ENCODE measurements around the gene OBP2A.

OBP2A gene

DNA sequence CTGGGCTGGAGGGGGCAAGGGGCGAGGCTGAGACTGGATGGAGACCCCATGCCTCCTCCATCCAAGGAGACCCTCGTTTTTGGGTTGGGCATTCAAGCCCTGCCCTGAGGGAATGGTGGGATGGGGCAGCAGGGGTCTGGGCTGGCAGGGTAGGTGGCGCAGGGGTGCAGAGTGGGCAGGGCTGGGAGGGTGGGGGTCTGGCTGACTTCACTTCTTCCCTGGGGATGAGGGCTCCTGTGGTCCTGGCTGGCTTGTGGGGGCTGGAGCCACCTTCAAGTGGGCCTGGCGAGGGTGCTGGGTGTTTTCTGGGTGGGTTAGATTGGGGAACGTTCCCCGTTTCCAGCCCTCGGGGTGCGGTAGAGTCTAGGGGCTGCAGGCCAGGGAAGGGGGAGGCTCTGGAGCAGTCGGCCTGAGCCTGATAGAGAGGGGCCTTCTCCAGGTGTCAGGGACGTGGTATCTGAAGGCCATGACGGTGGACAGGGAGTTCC, 24.3 kb upstream of the OBP2A start:
- TF ChIP-seq, protein P1, sequence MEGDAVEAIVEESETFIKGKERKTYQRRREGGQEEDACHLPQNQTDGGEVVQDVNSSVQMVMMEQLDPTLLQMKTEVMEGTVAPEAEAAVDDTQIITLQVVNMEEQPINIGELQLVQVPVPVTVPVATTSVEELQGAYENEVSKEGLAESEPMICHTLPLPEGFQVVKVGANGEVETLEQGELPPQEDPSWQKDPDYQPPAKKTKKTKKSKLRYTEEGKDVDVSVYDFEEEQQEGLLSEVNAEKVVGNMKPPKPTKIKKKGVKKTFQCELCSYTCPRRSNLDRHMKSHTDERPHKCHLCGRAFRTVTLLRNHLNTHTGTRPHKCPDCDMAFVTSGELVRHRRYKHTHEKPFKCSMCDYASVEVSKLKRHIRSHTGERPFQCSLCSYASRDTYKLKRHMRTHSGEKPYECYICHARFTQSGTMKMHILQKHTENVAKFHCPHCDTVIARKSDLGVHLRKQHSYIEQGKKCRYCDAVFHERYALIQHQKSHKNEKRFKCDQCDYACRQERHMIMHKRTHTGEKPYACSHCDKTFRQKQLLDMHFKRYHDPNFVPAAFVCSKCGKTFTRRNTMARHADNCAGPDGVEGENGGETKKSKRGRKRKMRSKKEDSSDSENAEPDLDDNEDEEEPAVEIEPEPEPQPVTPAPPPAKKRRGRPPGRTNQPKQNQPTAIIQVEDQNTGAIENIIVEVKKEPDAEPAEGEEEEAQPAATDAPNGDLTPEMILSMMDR (IDR thresholded peaks at IDR 0.05; ENCODE audit: extremely low read depth, missing control alignments) = no peak
- DNase-seq (ENCODE audit: low spot score) = no peak

DNA sequence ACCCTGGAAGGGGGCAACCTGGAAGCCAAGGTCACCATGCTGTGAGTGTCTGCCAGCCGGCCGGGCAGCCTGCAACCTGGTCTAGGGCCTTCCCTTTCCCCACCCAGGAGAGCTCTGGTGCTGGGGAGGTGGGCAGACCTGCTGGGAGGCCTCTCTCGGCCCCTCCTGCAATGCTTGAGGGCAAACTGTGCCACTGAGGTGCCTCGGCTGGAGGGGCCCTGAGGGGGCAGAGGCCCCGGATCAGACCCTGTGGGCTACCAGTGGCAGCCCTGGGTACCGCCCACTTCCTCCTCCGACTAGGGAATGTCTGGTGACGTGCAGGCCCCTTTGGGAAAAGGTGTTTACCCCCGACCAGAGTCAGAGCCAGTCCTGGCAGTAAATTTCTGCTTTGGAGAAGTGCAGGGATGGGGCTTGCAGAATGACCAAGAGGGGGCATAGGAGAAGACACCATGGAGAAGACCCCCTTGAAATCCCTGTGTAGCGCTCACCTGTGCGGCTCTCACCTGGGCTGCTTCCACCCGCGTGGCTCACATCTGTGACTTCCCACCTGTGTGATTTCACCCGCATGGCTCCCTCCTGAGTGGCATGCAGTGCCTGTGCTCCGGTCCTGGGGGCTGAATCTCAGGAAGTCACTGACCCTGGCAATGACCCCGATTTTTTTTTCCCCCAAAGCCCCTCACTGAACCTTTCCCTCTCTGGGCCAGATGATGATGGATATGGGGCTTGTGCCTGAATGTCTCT, 23.6 kb upstream of the OBP2A start:
- DNase-seq (ENCODE audit: low spot score) = no peak
- TF ChIP-seq, protein P1 (IDR thresholded peaks at IDR 0.05; ENCODE audit: extremely low read depth, missing control alignments) = no peak

DNA sequence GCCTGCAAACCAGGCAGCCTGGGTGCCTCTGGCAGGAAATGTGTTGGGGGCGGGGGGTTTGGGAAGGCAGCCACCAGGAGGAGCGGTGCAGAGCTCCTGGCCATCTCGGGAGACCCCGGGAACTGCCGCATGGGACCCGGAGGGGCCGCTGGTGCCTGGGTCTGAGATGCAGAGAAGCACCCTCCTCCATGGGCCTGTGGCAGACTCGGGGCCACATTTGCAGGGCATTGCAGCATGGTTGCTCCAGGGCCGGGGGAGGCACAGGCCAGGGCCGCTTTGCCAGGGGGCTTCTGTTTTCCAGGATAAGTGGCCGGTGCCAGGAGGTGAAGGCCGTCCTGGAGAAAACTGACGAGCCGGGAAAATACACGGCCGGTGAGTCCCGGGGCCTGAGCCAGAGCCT, 23.0 kb upstream of the OBP2A start:
- no peak for DNase-seq (ENCODE audit: low spot score)
- TF ChIP-seq, protein P1 (IDR thresholded peaks at IDR 0.05; ENCODE audit: extremely low read depth, missing control alignments) = no peak

DNA sequence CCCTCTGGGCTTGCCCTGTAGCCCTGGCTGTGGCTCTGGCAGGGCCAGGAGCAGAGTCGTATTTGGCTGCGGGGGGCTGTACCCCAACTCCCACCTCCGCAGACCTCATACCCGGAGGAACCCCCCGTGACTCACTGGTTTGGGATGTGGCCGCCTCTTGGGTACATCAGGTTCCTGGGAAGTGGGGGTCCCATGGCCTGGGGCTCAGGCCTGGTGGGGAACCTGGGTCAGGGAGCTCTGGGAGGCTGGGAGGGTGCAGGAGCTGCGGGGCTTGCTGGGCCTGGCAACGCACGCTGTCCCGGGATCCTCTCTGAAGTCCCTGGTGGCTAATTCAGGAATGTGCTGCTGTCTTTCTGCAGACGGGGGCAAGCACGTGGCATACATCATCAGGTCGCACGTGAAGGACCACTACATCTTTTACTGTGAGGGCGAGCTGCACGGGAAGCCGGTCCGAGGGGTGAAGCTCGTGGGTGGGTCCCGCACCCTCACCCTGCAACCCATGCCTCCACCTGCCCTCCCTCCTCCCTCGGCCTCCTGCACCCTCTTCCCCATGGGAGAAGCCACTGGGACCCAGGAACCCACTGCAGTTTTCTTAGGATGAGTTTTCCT, 22.3 kb upstream of the OBP2A start:
- TF ChIP-seq, protein P1 (IDR thresholded peaks at IDR 0.05; ENCODE audit: extremely low read depth, missing control alignments) = no peak
- DNase-seq (ENCODE audit: low spot score) = no peak

DNA sequence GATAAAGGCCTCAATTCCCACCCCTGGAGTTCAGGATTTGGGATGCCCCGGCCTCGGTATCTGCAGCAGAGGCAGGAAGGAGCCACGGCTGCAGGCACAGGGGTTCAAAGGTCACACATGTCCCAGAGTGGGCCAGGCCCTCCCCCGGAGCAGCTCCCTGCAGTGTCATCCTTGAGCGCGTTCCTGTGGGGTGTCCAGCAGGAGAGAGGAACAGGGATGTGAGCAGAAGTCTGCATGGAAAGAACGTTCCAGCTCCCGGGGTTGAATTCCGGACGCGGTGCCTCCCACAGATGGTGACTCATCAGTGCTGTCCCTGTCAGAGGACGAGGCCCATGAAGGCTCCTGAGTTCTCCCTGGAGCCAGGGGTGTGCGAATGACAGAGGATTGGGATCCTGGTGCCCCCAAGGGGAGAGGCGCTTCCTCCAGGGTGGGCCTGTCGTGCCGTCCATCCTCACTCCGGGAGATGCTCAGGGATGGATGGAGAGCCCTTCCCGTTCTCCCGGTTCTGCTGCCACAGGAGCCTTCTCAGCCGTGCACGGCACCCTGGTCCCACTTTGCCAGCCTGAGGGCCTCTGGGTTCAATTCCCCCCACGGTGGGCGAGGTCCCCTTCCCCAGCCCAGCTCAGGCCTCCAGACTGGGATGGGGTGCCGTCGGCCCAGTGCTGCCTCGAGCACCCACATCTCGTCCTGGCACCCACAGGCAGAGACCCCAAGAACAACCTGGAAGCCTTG, 21.6 kb upstream of the OBP2A start:
- no peak for DNase-seq (ENCODE audit: low spot score)
- TF ChIP-seq, protein P1 (IDR thresholded peaks at IDR 0.05; ENCODE audit: extremely low read depth, missing control alignments) = no peak

DNA sequence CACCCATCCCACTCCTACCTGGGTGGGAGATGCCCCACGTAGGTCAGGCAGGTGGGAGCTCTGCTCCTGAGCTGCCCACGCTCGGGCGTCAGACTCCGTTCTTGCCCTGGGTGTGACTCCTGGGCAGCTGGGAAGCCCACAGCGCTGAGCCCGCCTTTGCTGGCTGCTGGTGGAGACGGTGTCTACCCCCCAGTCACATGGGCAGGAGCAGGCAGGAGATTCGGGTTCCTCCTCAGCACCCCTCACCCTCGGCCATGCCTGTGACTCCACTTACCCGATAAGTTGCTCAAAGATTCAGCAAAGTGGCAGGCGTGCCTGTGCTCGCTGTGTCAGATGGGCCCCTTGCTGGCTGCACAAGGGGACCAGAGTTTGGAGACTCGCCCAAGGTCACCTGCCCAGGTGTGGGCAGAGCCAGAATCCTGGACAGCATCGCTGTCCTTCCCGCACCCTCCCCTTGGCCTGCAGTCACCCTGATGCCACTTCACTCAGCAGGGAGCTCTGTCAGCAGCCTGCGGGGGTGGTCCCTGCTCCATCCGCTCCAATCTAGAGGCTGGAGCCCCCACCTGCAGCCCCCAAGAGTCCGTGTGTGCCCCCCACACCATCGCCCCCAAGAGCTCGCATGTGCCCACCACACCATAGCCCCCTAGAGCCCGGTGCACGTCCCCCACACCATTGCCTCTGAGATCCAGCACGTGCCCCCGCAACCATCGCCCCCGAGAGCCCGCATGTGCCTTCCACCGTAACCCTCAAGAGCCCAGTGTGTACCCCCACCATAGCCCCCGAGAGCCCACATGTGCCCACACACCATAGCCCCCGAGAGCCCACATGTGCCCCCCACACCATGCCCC, 20.5 kb upstream of the OBP2A start:
- TF ChIP-seq, protein P1 (IDR thresholded peaks at IDR 0.05; ENCODE audit: extremely low read depth, missing control alignments) = no peak
- no peak for DNase-seq (ENCODE audit: low spot score)

Measured in GM20000 (cell line).